Measurements from ENCODE around the gene PAFAH1B2.

The PAFAH1B2 gene

GRCh38 chr11:117185736-117186430 lies 41.8 kb downstream of the PAFAH1B2 start:
- H3K27me3 ChIP-seq (ENCODE audit: insufficient read depth, low read length): no peaks in the 10 kb centered on the region
- no peak overlapping the region for H3K9ac ChIP-seq (ENCODE audit: low read depth, low read length)
- WGBS: 95% methylated on average over 5 of the region's 5 CpGs
- H3K27ac ChIP-seq (ENCODE audit: low read depth, low read length): no peak overlapping the region
- H3K4me3 ChIP-seq (ENCODE audit: low read length): no peak overlapping the region
- peaks cover 34% of the 10 kb centered on the region for H3K36me3 ChIP-seq (ENCODE audit: insufficient read depth, low read length)
- H3K4me1 ChIP-seq (ENCODE audit: insufficient read depth, low read length): no peaks in the 10 kb centered on the region; the same call in 1 of the 2 replicates
- no peaks in the 10 kb centered on the region for H3K9me3 ChIP-seq (ENCODE audit: insufficient read depth, low read depth, low read length)

GRCh38 chr11:117186431-117186761 lies 42.3 kb downstream of the PAFAH1B2 start:
- H3K4me1 ChIP-seq (ENCODE audit: insufficient read depth, low read length): no peaks in the 10 kb centered on the region
- peaks cover 34% of the 10 kb centered on the region for H3K36me3 ChIP-seq (ENCODE audit: insufficient read depth, low read length)
- no peak overlapping the region for H3K4me3 ChIP-seq (ENCODE audit: low read length)
- H3K9ac ChIP-seq (ENCODE audit: low read depth, low read length): no peak overlapping the region
- H3K27me3 ChIP-seq (ENCODE audit: insufficient read depth, low read length): no peaks in the 10 kb centered on the region
- WGBS: 89% methylated on average over 4 of the region's 4 CpGs
- H3K27ac ChIP-seq (ENCODE audit: low read depth, low read length): no peak overlapping the region
- no peaks in the 10 kb centered on the region for H3K9me3 ChIP-seq (ENCODE audit: insufficient read depth, low read depth, low read length)

- no peaks in the 10 kb centered on the region for H3K27me3 ChIP-seq (ENCODE audit: insufficient read depth, low read length)
- H3K27ac ChIP-seq (ENCODE audit: low read depth, low read length): no peak overlapping the region
- no peaks in the 10 kb centered on the region for H3K4me1 ChIP-seq (ENCODE audit: insufficient read depth, low read length)
- peaks cover 37% of the 10 kb centered on the region for H3K36me3 ChIP-seq (ENCODE audit: insufficient read depth, low read length)
- H3K9me3 ChIP-seq (ENCODE audit: insufficient read depth, low read depth, low read length): no peaks in the 10 kb centered on the region
- H3K9ac ChIP-seq (ENCODE audit: low read depth, low read length): no peak overlapping the region
- 85% methylated on average over 6 of the region's 6 CpGs for WGBS
- H3K4me3 ChIP-seq (ENCODE audit: low read length): no peak overlapping the region
These were observed 42.9 kb downstream of the PAFAH1B2 start for GRCh38 chr11:117187007-117187406.

- Histone ChIP-seq H3K9ac (ENCODE audit: low read depth, low read length) (no peak overlapping the region), H3K4me1 (ENCODE audit: insufficient read depth, low read length) (no peaks in the 10 kb centered on the region), H3K9me3 (ENCODE audit: insufficient read depth, low read depth, low read length) (no peaks in the 10 kb centered on the region), H3K36me3 (ENCODE audit: insufficient read depth, low read length) (peaks cover 33% of the 10 kb centered on the region), H3K27ac (ENCODE audit: low read depth, low read length) (no peak overlapping the region), H3K4me3 (ENCODE audit: low read length) (no peak overlapping the region), H3K27me3 (ENCODE audit: insufficient read depth, low read length) (no peaks in the 10 kb centered on the region)
- 93% methylated on average over 13 of the region's 13 CpGs for WGBS
These were observed 43.3 kb downstream of the PAFAH1B2 start for GRCh38 chr11:117187428-117187798.

- no peak overlapping the region for H3K9ac ChIP-seq (ENCODE audit: low read depth, low read length)
- H3K27me3 ChIP-seq (ENCODE audit: insufficient read depth, low read length): no peaks in the 10 kb centered on the region
- no peaks in the 10 kb centered on the region for H3K4me1 ChIP-seq (ENCODE audit: insufficient read depth, low read length)
- no peaks in the 10 kb centered on the region for H3K9me3 ChIP-seq (ENCODE audit: insufficient read depth, low read depth, low read length)
- WGBS: 96% methylated on average over 16 of the region's 16 CpGs
- peaks cover 34% of the 10 kb centered on the region for H3K36me3 ChIP-seq (ENCODE audit: insufficient read depth, low read length)
- no peak overlapping the region for H3K4me3 ChIP-seq (ENCODE audit: low read length)
- H3K27ac ChIP-seq (ENCODE audit: low read depth, low read length): no peak overlapping the region
These were observed 43.9 kb downstream of the PAFAH1B2 start for GRCh38 chr11:117187799-117188481.

- Histone ChIP-seq H3K9me3 (ENCODE audit: insufficient read depth, low read depth, low read length) (no peaks in the 10 kb centered on the region), H3K27ac (ENCODE audit: low read depth, low read length) (no peak overlapping the region), H3K27me3 (ENCODE audit: insufficient read depth, low read length) (no peaks in the 10 kb centered on the region), H3K4me3 (ENCODE audit: low read length) (no peak overlapping the region), H3K9ac (ENCODE audit: low read depth, low read length) (no peak overlapping the region), H3K4me1 (ENCODE audit: insufficient read depth, low read length) (no peaks in the 10 kb centered on the region), H3K36me3 (ENCODE audit: insufficient read depth, low read length) (peaks cover 40% of the 10 kb centered on the region)
- 90% methylated on average over 20 of the region's 20 CpGs for WGBS
These were observed 44.6 kb downstream of the PAFAH1B2 start for GRCh38 chr11:117188620-117189081.

- H3K4me1 ChIP-seq (ENCODE audit: insufficient read depth, low read length): no peaks in the 10 kb centered on the region
These were observed 45.3 kb downstream of the PAFAH1B2 start for GRCh38 chr11:117189191-117189940.

GRCh38 chr11:117189941-117190544 lies 46.0 kb downstream of the PAFAH1B2 start:
- no peak overlapping the region for H3K4me3 ChIP-seq (ENCODE audit: low read length)
- no peaks in the 10 kb centered on the region for H3K9me3 ChIP-seq (ENCODE audit: insufficient read depth, low read depth, low read length)
- H3K36me3 ChIP-seq (ENCODE audit: insufficient read depth, low read length): peaks cover 44% of the 10 kb centered on the region
- 93% methylated on average over 8 of the region's 8 CpGs for WGBS
- H3K27me3 ChIP-seq (ENCODE audit: insufficient read depth, low read length): no peaks in the 10 kb centered on the region
- H3K27ac ChIP-seq (ENCODE audit: low read depth, low read length): no peak overlapping the region
- no peak overlapping the region for H3K9ac ChIP-seq (ENCODE audit: low read depth, low read length)
- H3K4me1 ChIP-seq (ENCODE audit: insufficient read depth, low read length): no peaks in the 10 kb centered on the region

More at GRCh38 chr11:117189191-117189940, 45.3 kb downstream of the PAFAH1B2 start:
- WGBS: 95% methylated on average over 22 of the region's 22 CpGs
- Histone ChIP-seq H3K27ac (ENCODE audit: low read depth, low read length) (no peak overlapping the region), H3K9ac (ENCODE audit: low read depth, low read length) (no peak overlapping the region), H3K36me3 (ENCODE audit: insufficient read depth, low read length) (peaks cover 42% of the 10 kb centered on the region), H3K4me3 (ENCODE audit: low read length) (no peak overlapping the region), H3K27me3 (ENCODE audit: insufficient read depth, low read length) (no peaks in the 10 kb centered on the region), H3K9me3 (ENCODE audit: insufficient read depth, low read depth, low read length) (no peaks in the 10 kb centered on the region)

- WGBS: 96% methylated on average over 26 of the region's 26 CpGs
- H3K36me3 ChIP-seq (ENCODE audit: insufficient read depth, low read length): peaks cover 51% of the 10 kb centered on the region
- H3K9ac ChIP-seq (ENCODE audit: low read depth, low read length): no peak overlapping the region
- H3K9me3 ChIP-seq (ENCODE audit: insufficient read depth, low read depth, low read length): no peaks in the 10 kb centered on the region
- no peak overlapping the region for H3K27ac ChIP-seq (ENCODE audit: low read depth, low read length)
- H3K4me3 ChIP-seq (ENCODE audit: low read length): no peak overlapping the region
- no peaks in the 10 kb centered on the region for H3K27me3 ChIP-seq (ENCODE audit: insufficient read depth, low read length)
- no peaks in the 10 kb centered on the region for H3K4me1 ChIP-seq (ENCODE audit: insufficient read depth, low read length)
These were observed 47.8 kb downstream of the PAFAH1B2 start for GRCh38 chr11:117191680-117192400.

GRCh38 chr11:117192401-117192875 lies 48.4 kb downstream of the PAFAH1B2 start:
- H3K9me3 ChIP-seq (ENCODE audit: insufficient read depth, low read depth, low read length): no peaks in the 10 kb centered on the region
- no peaks in the 10 kb centered on the region for H3K27me3 ChIP-seq (ENCODE audit: insufficient read depth, low read length)
- no peak overlapping the region for H3K4me3 ChIP-seq (ENCODE audit: low read length)
- H3K9ac ChIP-seq (ENCODE audit: low read depth, low read length): no peak overlapping the region
- 96% methylated on average over 17 of the region's 17 CpGs for WGBS
- H3K36me3 ChIP-seq (ENCODE audit: insufficient read depth, low read length): peaks cover 51% of the 10 kb centered on the region
- no peak overlapping the region for H3K27ac ChIP-seq (ENCODE audit: low read depth, low read length)
- no peaks in the 10 kb centered on the region for H3K4me1 ChIP-seq (ENCODE audit: insufficient read depth, low read length)

Data from HUES64 (cell line).